Activated CD4-positive, CD25-positive, alpha-beta regulatory T cell (primary cell): ENCODE results near the gene CLDN14.

Experiments
- DNase-seq, 4 experiments: peaks; one replicate each; lab custom pipeline; 2025; lab: John Stamatoyannopoulos, UW

Gene CLDN14

GRCh38 chr21:36471254-36471723, 8.6 kb downstream of the CLDN14 start:
- DNase-seq, result no peak

GRCh38 chr21:36470294-36470693, 9.6 kb downstream of the CLDN14 start:
- DNase-seq, result no peak

GRCh38 chr21:36466061-36466511, 13.8 kb downstream of the CLDN14 start:
- no peak for DNase-seq

- DNase-seq, result no peak
Observed at GRCh38 chr21:36465478-36465877, 14.4 kb downstream of the CLDN14 start.

GRCh38 chr21:36464590-36464989, 15.3 kb downstream of the CLDN14 start:
- no peak for DNase-seq

- no peak for DNase-seq
Observed at GRCh38 chr21:36463991-36464390, 15.9 kb downstream of the CLDN14 start.

GRCh38 chr21:36463204-36463603, 16.7 kb downstream of the CLDN14 start:
- no peak for DNase-seq

- no peak for DNase-seq
Observed at GRCh38 chr21:36461918-36462486, 17.9 kb downstream of the CLDN14 start.

- no peak for DNase-seq
Observed at GRCh38 chr21:36461277-36461917, 18.5 kb downstream of the CLDN14 start.

- no peak for DNase-seq
Observed at GRCh38 chr21:36460866-36461265, 19.1 kb downstream of the CLDN14 start.

GRCh38 chr21:36459098-36459497, 20.8 kb downstream of the CLDN14 start:
- no peak for DNase-seq

- DNase-seq, result no peak
Observed at GRCh38 chr21:36456729-36457414, 23.1 kb downstream of the CLDN14 start.

- no peak for DNase-seq
Observed at GRCh38 chr21:36454706-36455105, 25.2 kb downstream of the CLDN14 start.

GRCh38 chr21:36454093-36454531, 25.8 kb downstream of the CLDN14 start:
- no peak for DNase-seq

GRCh38 chr21:36452281-36452825, 27.6 kb downstream of the CLDN14 start:
- no peak for DNase-seq

GRCh38 chr21:36451506-36451905, 28.4 kb downstream of the CLDN14 start:
- no peak for DNase-seq

GRCh38 chr21:36450511-36450910, 29.4 kb downstream of the CLDN14 start:
- DNase-seq, result no peak

GRCh38 chr21:36446301-36446700, 33.6 kb downstream of the CLDN14 start:
- DNase-seq, result no peak

GRCh38 chr21:36441715-36442114, 38.2 kb downstream of the CLDN14 start:
- DNase-seq, result no peak

GRCh38 chr21:36437745-36438128, 42.2 kb downstream of the CLDN14 start:
- DNase-seq, result no peak

- DNase-seq, result no peak
Observed at GRCh38 chr21:36436829-36437744, 42.8 kb downstream of the CLDN14 start.

- no peak for DNase-seq
Observed at GRCh38 chr21:36434144-36434543, 45.8 kb downstream of the CLDN14 start.
